KOPT-K1 (cell line): ENCODE data around the gene TBXA2R.

ENCODE experiments used
- H3K27ac ChIP-seq: fragments of 200-600 bp; sonication (generic); 2 replicates; pipeline ENCODE4 v1.5.1; 2016; ENCODE audit warnings: antibody characterized with exemption, mild to moderate bottlenecking, low read depth, low read length; ENCODE audit not compliant: poor library complexity, severe bottlenecking
- H3K36me3 ChIP-seq: fragments of 200-600 bp; sonication (generic); 2 replicates; pipeline ENCODE4 v1.5.1; 2017; ENCODE audit warnings: antibody characterized with exemption, mild to moderate bottlenecking, low read length, moderate library complexity; ENCODE audit not compliant: insufficient read depth
- H3K9me3 ChIP-seq: fragments of 200-600 bp; sonication (generic); 2 replicates; pipeline ENCODE4 v1.5.1; 2017; ENCODE audit warnings: antibody characterized with exemption, low read length, mild to moderate bottlenecking; ENCODE audit not compliant: insufficient read depth, poor library complexity, severe bottlenecking

Gene TBXA2R

DNA sequence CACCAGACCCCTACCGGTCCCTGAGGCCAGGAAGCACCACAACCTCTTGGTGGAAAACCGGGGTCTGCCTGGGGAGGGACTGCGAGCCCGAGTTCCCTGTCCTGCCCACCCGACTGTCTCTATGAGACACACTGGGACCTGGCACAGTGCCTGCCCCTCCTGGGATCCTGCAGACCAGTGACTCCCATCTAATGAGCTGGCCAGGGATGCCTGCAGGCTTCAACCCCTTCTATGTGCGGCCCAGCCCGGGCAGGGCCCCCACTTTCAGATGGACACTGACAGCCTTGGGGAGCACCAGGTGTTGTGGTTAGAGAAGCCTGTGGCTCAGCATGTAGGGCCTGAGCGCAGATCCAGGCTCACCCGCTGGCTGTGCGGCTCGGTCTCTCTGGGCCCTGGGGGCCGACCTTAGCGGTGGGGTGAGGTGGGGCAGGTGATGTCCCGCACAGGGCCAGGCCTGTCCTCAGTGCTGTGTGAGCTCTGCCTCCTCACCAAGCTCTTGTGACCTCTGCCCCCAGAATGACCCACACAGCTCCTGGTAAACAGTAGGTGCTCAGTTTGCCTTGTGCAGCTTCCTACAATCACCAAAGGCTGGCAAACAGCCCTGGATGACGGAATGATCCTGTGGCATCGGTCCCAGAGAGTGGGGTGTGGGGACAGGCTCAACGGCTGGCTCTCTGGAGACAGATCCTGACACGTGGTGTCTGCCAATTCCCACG, 37.8 kb upstream of the TBXA2R start:
- H3K36me3 ChIP-seq: no peaks in the 10 kb centered on the region
- no peaks in the 10 kb centered on the region for H3K9me3 ChIP-seq
- H3K27ac ChIP-seq: no peak overlapping the region

DNA sequence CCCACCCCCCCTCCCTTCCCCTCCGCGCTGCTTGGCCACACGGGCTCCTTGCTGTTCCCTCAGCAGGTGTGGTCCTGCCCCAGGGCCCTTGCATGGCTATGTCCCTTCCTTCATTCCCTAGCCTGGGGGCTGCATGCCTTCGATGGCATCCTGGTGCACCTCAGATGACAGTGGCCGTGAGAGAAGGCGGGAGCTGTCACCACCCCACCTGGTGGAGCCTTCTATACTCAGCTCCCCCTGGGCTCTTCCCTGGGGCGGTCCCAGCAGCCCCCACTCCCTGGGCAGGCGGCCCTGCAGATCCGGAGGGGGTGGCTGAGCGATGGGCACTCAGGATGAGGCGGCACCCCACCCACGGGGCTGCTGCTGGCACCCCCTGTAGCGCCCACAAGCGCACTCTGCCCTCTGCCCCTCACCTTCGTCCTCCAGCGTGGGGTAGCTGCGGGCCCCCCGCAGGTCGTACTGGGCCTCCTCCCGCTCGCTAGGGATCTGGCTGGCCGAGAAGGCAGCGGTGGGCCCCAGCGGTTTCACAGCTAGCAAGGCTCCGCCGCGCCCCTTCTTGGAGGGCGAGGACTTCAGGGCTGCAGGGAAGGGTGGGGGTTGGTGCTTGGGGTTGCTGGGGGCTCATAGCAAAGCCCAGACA, 37.1 kb upstream of the TBXA2R start:
- H3K9me3 ChIP-seq: no peaks in the 10 kb centered on the region
- no peaks in the 10 kb centered on the region for H3K36me3 ChIP-seq
- no peak overlapping the region for H3K27ac ChIP-seq

DNA sequence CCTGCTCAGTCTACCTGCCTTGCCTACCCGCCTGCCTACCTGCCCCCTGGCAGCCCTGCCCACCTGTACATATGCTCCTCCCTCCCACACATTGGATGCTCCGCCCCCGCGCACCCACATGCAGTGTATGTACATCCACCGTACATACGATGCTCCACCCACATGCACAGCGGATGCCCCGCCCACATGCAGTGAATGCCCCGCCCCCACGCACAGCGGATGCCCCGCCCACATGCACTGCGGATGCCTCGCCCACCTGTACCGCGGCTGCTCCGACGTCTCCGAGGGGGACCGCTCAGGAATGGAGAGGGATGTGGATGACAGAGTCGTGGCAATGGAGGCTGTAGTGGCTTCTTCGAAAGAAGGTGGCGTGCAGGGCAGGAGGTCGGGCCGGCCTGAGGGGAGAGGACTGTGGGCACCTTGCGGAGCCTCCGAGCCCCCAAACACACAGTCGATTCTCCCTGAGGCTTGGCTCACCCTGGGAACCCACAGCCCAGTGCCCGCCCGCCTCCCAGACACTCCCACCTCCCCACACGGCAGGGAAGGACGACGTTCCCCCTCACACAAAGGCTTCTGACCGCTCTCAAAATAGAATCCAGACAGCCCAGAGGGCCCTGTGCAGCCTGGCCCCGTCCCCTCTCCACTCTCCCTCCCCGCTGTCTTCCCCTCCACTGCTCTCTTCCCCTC, 36.5 kb upstream of the TBXA2R start:
- Histone ChIP-seq H3K36me3 (no peaks in the 10 kb centered on the region), H3K27ac (no peak overlapping the region), H3K9me3 (no peaks in the 10 kb centered on the region)

DNA sequence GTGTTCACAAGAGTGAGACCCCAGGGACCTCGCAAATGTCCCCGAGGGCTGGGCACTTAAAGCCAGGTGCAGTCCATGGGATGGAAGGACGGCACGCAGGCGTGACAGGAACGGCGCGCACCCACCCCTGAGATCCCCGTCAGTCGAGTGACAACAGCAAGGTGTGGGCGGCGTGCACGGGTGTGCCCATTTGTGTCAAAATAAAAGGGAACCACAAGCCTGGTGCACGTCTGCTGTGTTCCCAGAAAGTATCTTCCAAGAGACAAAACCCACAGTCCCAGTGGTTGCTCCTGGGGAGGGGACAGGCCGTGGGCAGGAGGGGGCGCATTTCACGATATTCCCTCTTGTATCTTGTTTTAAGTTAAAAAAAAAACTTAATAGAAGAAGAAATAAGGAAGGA, 35.6 kb upstream of the TBXA2R start:
- Histone ChIP-seq H3K36me3 (no peaks in the 10 kb centered on the region), H3K27ac (no peak overlapping the region)

DNA sequence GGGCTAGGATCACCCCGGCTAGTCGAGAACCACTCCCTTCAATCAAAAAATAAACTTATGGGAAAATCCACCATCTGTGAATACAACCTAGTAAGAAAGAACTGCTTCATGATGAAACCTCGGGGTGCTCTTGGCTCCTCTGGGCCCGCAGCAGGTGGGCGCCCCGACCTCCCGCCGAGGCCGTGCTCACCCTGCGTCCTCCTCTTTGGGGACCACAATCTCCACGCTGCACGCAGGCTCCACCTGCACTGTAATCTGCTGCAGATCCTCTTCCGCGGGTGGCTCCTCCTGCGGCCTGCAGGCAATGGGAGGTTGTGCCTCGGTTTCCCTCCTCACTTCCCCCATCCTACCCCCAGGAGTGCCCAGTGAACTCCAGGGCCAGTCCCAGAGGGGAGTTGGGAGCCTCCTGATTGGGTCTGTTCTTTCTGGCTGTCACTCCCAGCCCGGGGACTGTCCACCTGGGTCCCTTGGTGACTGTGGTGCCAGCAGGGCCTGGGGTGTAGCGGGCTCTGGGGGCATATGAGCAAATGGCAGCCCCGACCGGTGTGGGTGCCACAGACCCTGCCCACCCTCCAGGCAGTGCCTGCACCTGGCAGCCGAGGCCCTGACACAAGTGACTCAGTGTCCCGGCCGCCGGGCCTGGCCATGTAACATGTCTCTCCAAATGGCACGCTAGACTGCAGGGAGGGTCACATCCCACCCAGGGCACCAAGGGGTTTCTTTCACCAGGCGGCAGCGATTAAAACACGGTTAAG, 35.0 kb upstream of the TBXA2R start:
- Histone ChIP-seq H3K36me3 (no peaks in the 10 kb centered on the region), H3K9me3 (no peaks in the 10 kb centered on the region), H3K27ac (no peak overlapping the region)

More for the DNA sequence above, 35.6 kb upstream of the TBXA2R start:
- no peaks in the 10 kb centered on the region for H3K9me3 ChIP-seq

DNA sequence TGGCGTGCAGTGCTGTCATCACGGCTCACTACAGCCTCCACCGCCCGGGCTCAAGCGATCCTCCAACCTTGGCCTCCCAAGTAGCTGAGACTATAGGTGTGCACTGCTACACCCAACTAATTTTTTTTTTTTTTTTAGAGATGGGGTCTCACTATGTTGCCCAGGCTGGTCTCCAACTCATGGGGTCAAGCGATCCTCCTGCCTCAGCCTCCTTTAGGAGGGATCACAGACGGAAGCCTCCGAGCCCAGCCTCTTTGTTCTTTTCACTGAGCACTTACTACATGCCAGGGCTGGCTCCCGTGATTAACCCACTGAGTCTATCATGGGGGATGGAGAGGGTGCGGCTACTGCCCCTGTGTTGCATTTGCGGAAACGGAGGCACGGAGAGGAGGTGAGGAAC, 32.8 kb upstream of the TBXA2R start:
- H3K36me3 ChIP-seq: no peaks in the 10 kb centered on the region

DNA sequence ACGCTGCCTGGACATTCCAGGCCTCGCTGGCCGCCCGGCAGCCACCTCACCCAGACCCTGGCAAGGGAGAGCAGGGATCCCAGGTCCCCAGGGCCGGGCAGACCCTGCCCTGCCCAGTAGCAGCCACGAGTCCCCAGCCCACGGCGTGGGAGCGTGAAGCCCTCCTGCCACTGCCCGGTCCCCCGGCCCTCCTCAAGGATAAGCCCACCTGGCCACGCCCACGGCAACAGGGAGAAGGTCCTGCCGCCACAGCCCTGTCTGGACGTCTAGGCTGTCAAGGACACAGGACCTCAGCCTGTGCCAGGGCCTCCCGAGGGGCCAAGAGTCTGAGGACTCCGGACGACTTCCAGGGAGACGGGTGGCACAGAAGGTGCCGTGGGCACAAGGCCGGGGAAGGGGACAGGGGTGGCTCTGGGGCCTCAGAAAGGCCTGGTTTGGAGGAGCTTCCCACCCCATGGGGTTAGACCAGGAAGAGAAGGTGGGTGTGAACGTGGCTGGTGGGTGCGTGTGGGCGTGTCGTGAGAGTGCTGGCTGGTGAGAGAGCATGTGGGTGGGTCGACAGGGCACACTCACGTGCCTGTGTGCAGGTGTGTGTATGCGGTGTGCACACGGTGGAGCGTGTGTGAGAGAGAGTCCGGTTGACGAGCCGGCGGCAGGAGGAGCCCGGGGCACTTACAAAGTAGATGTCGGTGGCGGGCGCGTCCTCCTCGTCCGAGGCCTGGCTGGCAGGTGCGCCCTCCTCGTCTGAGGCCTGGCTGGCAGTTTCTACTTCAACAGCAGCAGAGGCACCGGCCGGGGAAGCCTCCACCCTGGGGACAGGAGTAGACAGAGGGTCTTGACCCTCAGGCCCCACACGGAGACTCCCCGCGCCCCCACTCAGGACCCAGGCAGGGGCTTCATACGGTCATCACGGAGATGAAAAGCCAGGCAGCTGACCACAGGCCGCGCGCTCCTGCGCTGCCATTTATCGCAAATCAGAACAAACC, 31.8 kb upstream of the TBXA2R start:
- Histone ChIP-seq H3K9me3 (no peaks in the 10 kb centered on the region), H3K36me3 (no peaks in the 10 kb centered on the region), H3K27ac (no peak overlapping the region)

More for the DNA sequence above, 32.8 kb upstream of the TBXA2R start:
- no peak overlapping the region for H3K27ac ChIP-seq
- H3K9me3 ChIP-seq: no peaks in the 10 kb centered on the region

DNA sequence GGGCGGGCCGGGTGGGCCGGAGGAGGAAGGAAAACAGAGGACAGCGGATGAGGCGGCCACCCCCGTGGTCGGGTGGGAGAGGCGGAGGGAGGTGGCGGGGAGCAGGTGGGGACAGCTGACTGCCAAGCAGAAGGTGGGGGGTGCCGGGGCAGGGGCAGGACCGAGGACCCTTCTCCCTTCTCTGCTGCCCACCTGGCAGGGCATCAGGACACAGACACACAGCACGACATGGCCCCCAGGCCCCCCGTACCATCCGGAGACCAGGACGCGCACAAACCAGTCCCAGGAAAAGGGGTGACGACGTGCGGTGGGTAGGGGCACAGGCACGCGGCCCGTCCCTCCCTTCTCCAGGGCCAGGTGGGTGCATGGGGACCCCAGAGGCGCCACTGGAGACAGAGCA, 30.9 kb upstream of the TBXA2R start:
- no peaks in the 10 kb centered on the region for H3K36me3 ChIP-seq
- H3K27ac ChIP-seq: no peak overlapping the region
- H3K9me3 ChIP-seq: no peaks in the 10 kb centered on the region

DNA sequence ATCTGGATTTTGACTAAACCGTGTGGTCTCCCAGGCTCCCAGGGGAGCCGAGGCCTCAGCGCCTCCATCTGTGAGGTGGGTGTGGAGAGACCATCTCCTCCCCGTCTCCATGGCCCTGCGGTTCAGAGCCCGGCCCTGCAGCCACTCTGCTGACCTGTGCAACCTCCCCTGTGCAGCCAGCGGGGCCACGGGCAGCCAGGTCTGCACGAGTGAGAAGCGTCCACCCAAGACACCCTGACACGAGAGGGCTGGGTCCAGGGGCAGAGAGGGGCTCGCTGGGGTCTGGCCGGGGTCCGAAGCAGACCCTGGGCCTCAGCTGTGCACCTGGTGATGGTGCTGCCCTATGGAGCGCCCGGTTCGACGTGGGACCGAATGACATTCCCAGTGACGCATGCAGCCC, 30.3 kb upstream of the TBXA2R start:
- H3K36me3 ChIP-seq: no peaks in the 10 kb centered on the region; the same call in 1 of the 2 replicates
- H3K9me3 ChIP-seq: no peaks in the 10 kb centered on the region
- no peak overlapping the region for H3K27ac ChIP-seq

DNA sequence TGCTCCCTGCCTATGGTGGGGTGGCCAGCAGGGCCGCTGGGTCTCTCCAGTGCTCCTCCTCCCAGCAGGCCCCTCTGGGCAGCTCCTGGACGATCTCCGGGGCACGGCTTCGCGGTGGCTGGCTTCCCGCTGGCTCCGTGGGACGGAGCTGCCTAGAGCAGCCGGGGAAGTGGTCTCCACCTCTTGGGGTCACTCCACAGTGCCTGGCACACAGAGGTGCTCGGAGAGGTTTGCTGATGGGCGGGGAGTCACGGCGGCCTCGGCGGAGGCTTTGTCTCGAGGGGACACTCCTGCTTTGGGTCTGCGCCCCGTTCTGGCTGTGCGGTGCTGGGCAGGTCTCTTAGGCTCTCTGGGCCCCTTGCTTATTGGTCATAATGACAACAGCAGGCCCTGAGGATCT, 29.8 kb upstream of the TBXA2R start:
- no peaks in the 10 kb centered on the region; the same call in 1 of the 2 replicates for H3K36me3 ChIP-seq
- no peaks in the 10 kb centered on the region for H3K9me3 ChIP-seq
- H3K27ac ChIP-seq: no peak overlapping the region

DNA sequence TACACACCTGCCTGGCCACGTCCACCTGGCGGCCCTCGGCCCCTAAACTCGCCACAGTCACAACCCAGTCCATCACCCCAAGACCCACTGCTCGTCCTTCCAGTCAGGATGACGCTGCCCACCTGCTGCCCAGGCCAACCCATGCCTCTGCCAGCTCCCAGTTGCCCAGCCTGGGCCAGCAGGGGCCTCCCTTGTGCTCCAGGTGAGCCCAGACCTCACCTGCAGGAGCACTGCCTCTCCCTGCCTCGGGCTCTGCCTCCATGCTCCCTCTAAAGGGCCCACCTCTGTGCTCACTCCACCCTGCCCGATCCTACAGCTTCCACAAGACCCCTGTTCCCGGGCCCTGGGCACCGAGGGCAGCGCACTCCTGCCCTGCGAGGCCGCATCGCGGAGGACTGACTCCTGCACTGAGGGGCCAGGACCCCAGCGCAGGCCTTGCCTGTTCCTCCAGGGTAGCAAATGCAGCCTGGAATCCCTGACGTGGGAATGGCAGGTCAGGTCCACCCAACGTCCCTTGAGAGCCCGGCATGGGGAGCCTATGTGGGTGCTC, 27.9 kb upstream of the TBXA2R start:
- no peaks in the 10 kb centered on the region; the same call in 1 of the 2 replicates for H3K36me3 ChIP-seq
- H3K9me3 ChIP-seq: no peaks in the 10 kb centered on the region
- no peak overlapping the region for H3K27ac ChIP-seq

DNA sequence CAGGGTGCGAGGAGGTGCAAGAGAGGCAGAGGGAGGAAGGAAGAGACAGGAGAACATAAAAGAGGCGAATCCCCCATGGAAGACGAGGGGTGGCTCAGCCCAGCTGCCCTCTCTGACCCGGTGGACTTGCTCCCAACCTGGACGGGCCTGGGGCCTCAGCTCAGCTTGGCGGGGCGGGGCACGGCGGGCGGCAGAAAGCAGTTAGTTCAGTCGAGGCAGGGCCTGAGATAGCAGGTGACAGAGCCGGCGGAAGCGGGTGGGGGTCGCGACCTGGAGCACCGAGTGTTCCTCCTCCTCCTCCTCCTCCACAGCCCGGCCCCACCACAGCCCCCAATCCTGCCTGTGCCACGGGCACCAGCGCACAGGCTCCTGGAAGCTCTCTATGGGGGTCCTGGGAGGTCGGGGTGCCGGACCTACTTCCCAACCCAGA, 26.9 kb upstream of the TBXA2R start:
- Histone ChIP-seq H3K9me3 (no peaks in the 10 kb centered on the region), H3K36me3 (no peaks in the 10 kb centered on the region; the same call in 1 of the 2 replicates), H3K27ac (no peak overlapping the region)

DNA sequence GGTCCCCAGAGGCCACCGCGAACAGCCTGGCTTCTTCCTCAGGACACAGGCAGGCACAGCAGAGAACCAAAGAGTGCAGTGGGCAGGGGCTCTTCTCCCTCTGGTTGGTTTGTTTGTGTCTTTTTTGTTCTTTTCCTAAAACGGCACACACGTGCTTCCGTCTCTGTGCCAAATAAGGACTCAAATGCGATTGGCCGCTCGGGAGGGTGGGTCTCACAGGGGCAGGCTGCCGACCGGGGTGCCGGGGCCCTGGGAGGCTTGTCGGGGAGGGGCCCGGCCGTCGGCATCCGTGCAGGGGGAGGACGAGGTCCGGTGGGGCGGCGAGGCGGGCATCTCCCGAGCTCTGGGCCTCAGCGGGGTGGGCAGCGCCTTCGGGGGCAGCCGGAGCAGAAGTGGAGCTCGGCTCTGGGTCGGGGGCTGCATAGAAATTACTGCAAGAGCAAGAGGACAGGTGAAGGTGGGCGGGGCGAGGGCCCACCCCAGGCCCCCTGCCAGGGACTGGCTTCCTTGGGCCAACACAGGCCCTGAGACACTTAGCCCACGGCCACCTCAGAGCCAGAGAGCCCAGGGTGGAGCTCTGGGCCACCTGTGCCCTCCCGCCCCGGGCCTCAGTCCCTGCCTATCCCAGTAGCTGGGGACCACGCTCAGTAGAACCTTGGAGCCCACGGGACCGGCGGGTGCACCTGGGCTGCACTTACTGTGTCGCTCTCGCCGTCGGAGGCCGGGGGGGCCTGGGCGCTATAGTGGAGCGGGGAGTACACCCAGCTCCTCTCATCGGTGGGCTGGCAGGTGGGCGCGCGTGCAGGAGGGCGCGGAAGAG, 26.3 kb upstream of the TBXA2R start:
- Histone ChIP-seq H3K9me3 (no peaks in the 10 kb centered on the region), H3K36me3 (no peaks in the 10 kb centered on the region; the same call in 1 of the 2 replicates), H3K27ac (no peak overlapping the region)
